ENCODE data around the gene SLX9. TPM values are rescaled to one million over a fixed set of nuclear protein-coding genes. Genes with fewer than 3 reads are reported as not detected.

SLX9 gene
- total RNA-seq, 1 experiment from 2014 or later: 74.3 TPM

- Histone ChIP-seq H4K91ac (ENCODE audit: insufficient read length, low read depth, low read length) (no peak overlapping the region), H4K5ac (ENCODE audit: insufficient read length, low read depth, low read length) (no peak overlapping the region), H3K56ac (ENCODE audit: insufficient read length, low read depth, low read length) (no peak overlapping the region), H3K14ac (ENCODE audit: insufficient read depth, low read length) (no peak overlapping the region; the same call in 1 of the 2 replicates), H2AK5ac (ENCODE audit: insufficient read length, low read length) (no peak overlapping the region), H3T11ph (ENCODE audit: low read length) (no peak overlapping the region), H2BK12ac (ENCODE audit: insufficient read length, low read depth, low read length) (no peak overlapping the region), H3K4me2 (ENCODE audit: insufficient read depth, insufficient read length, low read length) (no peak overlapping the region), H3K9me3 (ENCODE audit: control insufficient read depth, low read depth, low read length) (no peaks in the 10 kb centered on the region), H2BK20ac (ENCODE audit: low read depth, low read length, poor library complexity, severe bottlenecking) (no peak overlapping the region), H3K9ac (ENCODE audit: extremely low read depth, insufficient read length, low read length) (no peak overlapping the region), H3K23me2 (ENCODE audit: insufficient read length, low read depth, low read length, poor library complexity, severe bottlenecking) (no peaks in the 10 kb centered on the region), H2BK120ac (ENCODE audit: low read depth, low read length, poor library complexity, severe bottlenecking) (no peak overlapping the region), H3K79me2 (ENCODE audit: insufficient read depth, low read length) (no peaks in the 10 kb centered on the region), H3K4ac (ENCODE audit: low read depth, low read length) (no peak overlapping the region), H4K20me1 (ENCODE audit: control insufficient read depth, insufficient read depth, insufficient read length) (no peaks in the 10 kb centered on the region), H3K27ac (ENCODE audit: insufficient read length, low read depth, low read length) (no peak overlapping the region), H3K18ac (ENCODE audit: insufficient read length, low read depth, low read length) (no peak overlapping the region), H3K23ac (ENCODE audit: insufficient read length, low read depth, low read length) (no peak overlapping the region), H2AFZ (ENCODE audit: low read length) (no peak overlapping the region), H4K8ac (replicated peaks; ENCODE audit: insufficient read length, low read depth, low read length) (no peak overlapping the region), H3K27me3 (ENCODE audit: insufficient read depth, low read length) (no peaks in the 10 kb centered on the region), H3K4me1 (ENCODE audit: insufficient read depth, low read length) (no peaks in the 10 kb centered on the region), H3K79me1 (ENCODE audit: insufficient read depth, low read depth, low read length, poor library complexity, severe bottlenecking) (no peaks in the 10 kb centered on the region), H2BK5ac (ENCODE audit: insufficient read length, low read length) (no peak overlapping the region), H2BK15ac (ENCODE audit: low read depth, low read length) (no peak overlapping the region)
- no CpG with 5 or more reads among the region's 25 CpGs for WGBS (ENCODE audit: extremely low coverage, insufficient read length, low lambda C conversion rate)
- DNase-seq: no peak
- no peak for TF ChIP-seq CTCF (conservative IDR thresholded peaks at IDR 0.05)
- Mint-ChIP-seq H3K4me3 (no peak overlapping the region), H3K27me3 (ENCODE audit: low read depth) (peaks cover 5% of the 10 kb centered on the region), H3K9me3 (peaks cover 0 to 4% of the 10 kb centered on the region in 2 experiments; a peak in 2 of 5 replicates), H3K4me1 (peaks cover 0 to 12% of the 10 kb centered on the region in 2 experiments; a peak in 2 of 4 replicates), H3K36me3 (ENCODE audit: insufficient read depth in 1 of 3, low read depth in 3 of 3) (no peaks in the 10 kb centered on the region), H3K27ac (no peak overlapping the region; a peak in 1 of 7 replicates)
Observed at GRCh38 chr21:44907966-44908895, 31.6 kb upstream of the SLX9 start.
